Heart right ventricle (tissue), 16 donors: ENCODE measurements around the gene RHEB. TPM values are rescaled to one million over a fixed set of nuclear protein-coding genes. Genes with fewer than 3 reads are reported as not detected.

Experiments
- ATAC-seq, 8 donors: fragments of 200-7000 bp; cut with Tn5 transposase; one replicate each; pipeline ENCODE4 v1.9.1; 2020; ENCODE audit warnings: mild to moderate bottlenecking in 8 of 8, moderate library complexity in 8 of 8, moderate number of reproducible peaks in 1 of 8
- DNase-seq, 2 donors: peaks; one replicate each; pipeline ENCODE4 v3.0.0-alpha.2; 2020
- H3K27ac ChIP-seq, 10 donors: fragments of 200-600 bp; sonication (generic) in 2 of 10; one replicate each; pipeline versions ENCODE4 v1.5.0 to v1.8.0; 2020 to 2022; ENCODE audit warnings: mild to moderate bottlenecking in 3 of 10
- H3K27me3 ChIP-seq, 7 donors: fragments of 200-600 bp; one replicate each; pipeline ENCODE4 v1.8.0; 2021 to 2022; ENCODE audit warnings: mild to moderate bottlenecking in 2 of 7
- H3K36me3 ChIP-seq, 9 donors: fragments of 200-600 bp; sonication (generic) in 1 of 9; one replicate each; pipeline versions ENCODE4 v1.5.0 to v1.8.0; 2020 to 2022; ENCODE audit warnings: mild to moderate bottlenecking in 2 of 9
- H3K4me1 ChIP-seq, 9 donors: fragments of 200-600 bp; sonication (generic) in 1 of 9; one replicate each; pipeline versions ENCODE4 v1.5.0 to v1.8.0; 2020 to 2022; ENCODE audit warnings: mild to moderate bottlenecking in 4 of 9
- H3K4me3 ChIP-seq, 10 donors: fragments of 200-600 bp; sonication (generic) in 2 of 10; one replicate each; pipeline versions ENCODE4 v1.5.0 to v1.8.0; 2020 to 2022; ENCODE audit warnings: mild to moderate bottlenecking in 7 of 10, moderate library complexity in 2 of 10
- H3K9me3 ChIP-seq, 11 donors: fragments of 200-600 bp in 10 of 11; sonication (generic) in 2 of 11; one replicate each; pipeline versions ENCODE4 v1.5.0 to v1.8.0; 2013 to 2022; ENCODE audit warnings: mild to moderate bottlenecking in 2 of 11, control low read depth in 1 of 11, moderate library complexity in 1 of 11
- CTCF ChIP-seq, 9 donors: fragments of 200-600 bp; sonication (generic) in 2 of 9; IDR thresholded peaks; one replicate each; pipeline versions ENCODE4 v1.5.0 to v1.8.0; 2021 to 2022; ENCODE audit warnings: antibody characterized with exemption in 9 of 9, mild to moderate bottlenecking in 5 of 9, moderate library complexity in 1 of 9
- WGBS, 2 donors: extraction: QIAGEN DNeasy Blood & Tissue Kit; methylation state at CpG; one replicate each; pipeline ENCODE4 v1.1.7; 2013; ENCODE audit warnings: inconsistent platforms in 1 of 2; 5-methylcytosine and 5-hydroxymethylcytosine counted together
- intact Hi-C, 10 donors: fragments of 100-400 bp; cut with DNase I; formaldehyde crosslinking; loops; one replicate each; pipeline versions ENCODE4 v1.11.1 to v1.14.2; 2022
- polyA plus RNA-seq, 2 donors: library from polyadenylated mRNA; stranded (reverse); fragments of 200-250 nt; gene quantifications; one replicate each; pipeline ENCODE4 v1.2.3, GENCODE V29; 2013
- total RNA-seq, 10 donors: library from RNA; stranded (reverse); fragmentation: NEBNext Ultra II Directional in 3 of 10; extraction: Animal tissue kit (Norgen Biotek cat#: 25700) in 3 of 10; gene quantifications; one replicate each; pipeline versions ENCODE4 v1.2.1 to v1.2.4, GENCODE V29; 2021 to 2023
- donor health status: Arrhythmogenic right ventricular cardiomyopathy.
- donor health status: ischemic (EF 13 %, LVEDD 7.1; RV severe dilation, severe dysfunction).
- donor health status: healthy with polysubstance abuse.
- donor health status: DM: no; HTN: yes; CAD: no.
- donor health status: DM: no; HTN: no; CAD: no.
- donor health status: ischemic (EF 25% LVEDD 6.9; RV normal size, moderate dysfunction).
- donor health status: ischemic (EF 25% LVEDD 5.7; RV mildly dilated, moderate dysfunction).
- donor health status: healthy.
- donor health status: DM: yes; HTN: yes; CAD: no.
- donor health status: Ischemic cardiomyopathy.
- donor health status: ischemic (EF 35%, LVEDD 5.7; RV mildly dilated, moderate dysfunction).
- donor health status: nonischemic (EF 11% LVEDD 7.7; RV severe dilation, severe dysfunction).
- donor health status: DM: yes; HTN: yes; CAD: no.
- donor health status: PGD.
- donor health status: ischemic (EF 29% LVEDD 5.4; RV normal size, mild dysfunction).
- donor health status: nonischemic (EF 23%, LVEDD 6.1; RV moderate dilation, normal function).

Gene RHEB
- total and polyA plus RNA-seq, 12 donors: 56.0 to 174 (median 104) TPM

GRCh38 chr7:151426441-151426903, 93.2 kb downstream of the RHEB start:
- peak in 7 of 8 donors; percentile 31 to 72 (median 41) for ATAC-seq
- Histone ChIP-seq H3K27me3 (peaks cover 0 to 20% (median 0%) of the 10 kb centered on the region in 7 donors), H3K4me1 (peaks cover 0 to 37% (median 9%) of the 10 kb centered on the region in 9 donors), H3K9me3 (peaks cover 0 to 9% (median 0%) of the 10 kb centered on the region in 11 donors), H3K36me3 (no peaks in the 10 kb centered on the region), H3K4me3 (peak overlapping the region in 4 of 10 donors; percentile 1 to 27 (median 12)), H3K27ac (peak overlapping the region in 6 of 10 donors; percentile 11 to 70 (median 28))
- peak; percentile 55 to 64 for DNase-seq
- intact Hi-C loops: no loop called here
- no peak for TF ChIP-seq CTCF (IDR thresholded peaks at IDR 0.05)
- 33 to 43% methylated on average over 14 of the region's 14 CpGs for WGBS, 2 donors

- Histone ChIP-seq H3K27me3 (peaks cover 0 to 24% (median 0%) of the 10 kb centered on the region in 7 donors), H3K4me3 (peak overlapping the region in 4 of 10 donors; percentile 1 to 27 (median 12)), H3K36me3 (no peaks in the 10 kb centered on the region), H3K27ac (peak overlapping the region in 6 of 10 donors; percentile 11 to 70 (median 42)), H3K4me1 (peaks cover 0 to 37% (median 9%) of the 10 kb centered on the region in 9 donors), H3K9me3 (peaks cover 0 to 9% (median 0%) of the 10 kb centered on the region in 11 donors)
- WGBS, 2 donors: 61 to 71% methylated on average over 7 of the region's 7 CpGs
- intact Hi-C loops: no loop called here
- ATAC-seq (peak in 3 of 8 donors; percentile 11 to 49 (median 17)), DNase-seq (no peak)
- no peak for TF ChIP-seq CTCF (IDR thresholded peaks at IDR 0.05)
These were observed 93.8 kb downstream of the RHEB start for GRCh38 chr7:151425670-151426440.

- H3K9me3 ChIP-seq: peaks cover 0 to 16% (median 0%) of the 10 kb centered on the region in 11 donors
- intact Hi-C loops: no loop called here
- H3K36me3 ChIP-seq: no peaks in the 10 kb centered on the region
- DNase-seq: no peak
- no peak overlapping the region for H3K27ac ChIP-seq
- no peak for TF ChIP-seq CTCF (IDR thresholded peaks at IDR 0.05)
- peaks cover 0 to 24% (median 0%) of the 10 kb centered on the region in 7 donors for H3K27me3 ChIP-seq
- 86 to 88% methylated on average over 5 of the region's 5 CpGs for WGBS, 2 donors
- no peak for ATAC-seq
- peaks cover 0 to 34% (median 9%) of the 10 kb centered on the region in 9 donors for H3K4me1 ChIP-seq
- H3K4me3 ChIP-seq: no peak overlapping the region
These were observed 94.9 kb downstream of the RHEB start for GRCh38 chr7:151424799-151425198.

GRCh38 chr7:151423936-151424335, 95.8 kb downstream of the RHEB start:
- Histone ChIP-seq H3K27ac (no peak overlapping the region), H3K4me1 (peaks cover 0 to 25% (median 9%) of the 10 kb centered on the region in 9 donors), H3K9me3 (peaks cover 0 to 24% (median 0%) of the 10 kb centered on the region in 11 donors), H3K36me3 (no peaks in the 10 kb centered on the region), H3K4me3 (no peak overlapping the region), H3K27me3 (peaks cover 0 to 24% (median 0%) of the 10 kb centered on the region in 7 donors)
- TF ChIP-seq CTCF (IDR thresholded peaks at IDR 0.05): no peak
- intact Hi-C loops: no loop called here
- ATAC-seq (no peak), DNase-seq (no peak)
- WGBS, 2 donors: 84 to 87% methylated on average over 5 of the region's 5 CpGs
